ENCODE results near the gene NPAS1. TPM values are rescaled to one million over a fixed set of nuclear protein-coding genes. Genes with fewer than 3 reads are reported as not detected.

The NPAS1 gene
- total and polyA plus RNA-seq, 2 of the 8 experiments (the other 6 are each of a cell fraction or from before 2014, with no cell fraction given) = 9.9 to 13.9 TPM

GRCh38 chr19:46985542-46986415, 33.9 kb upstream of the NPAS1 start (continued):
- TF ChIP-seq BACH1 (IDR thresholded peaks at IDR 0.05; ENCODE audit: low read length) = no peak
- no peak for TF ChIP-seq NRF1 (IDR thresholded peaks at IDR 0.05; ENCODE audit: low read depth, low read length)
- TF ChIP-seq SAP30 (IDR thresholded peaks at IDR 0.05; ENCODE audit: insufficient read depth, insufficient replicate concordance, low read length) = no peak
